Stimulated activated CD4-positive, alpha-beta T cell treated with anti-CD3 and anti-CD28 coated beads, TNF-alpha, amount 100 ng/mL, for 24 hours (primary cell): ENCODE data around the gene PFDN1.
"Not testable (repeated sequence)": the region's sequence is repeated elsewhere in the genome, so short reads cannot be mapped to it uniquely, and the experiment has no call there.

Experiments used
- DNase-seq, 3 experiments: peaks; one replicate each; pipeline ENCODE4 v3.0.0-alpha.2; 2020; ENCODE audit warnings: low read depth in 3 of 3

Gene PFDN1

DNA sequence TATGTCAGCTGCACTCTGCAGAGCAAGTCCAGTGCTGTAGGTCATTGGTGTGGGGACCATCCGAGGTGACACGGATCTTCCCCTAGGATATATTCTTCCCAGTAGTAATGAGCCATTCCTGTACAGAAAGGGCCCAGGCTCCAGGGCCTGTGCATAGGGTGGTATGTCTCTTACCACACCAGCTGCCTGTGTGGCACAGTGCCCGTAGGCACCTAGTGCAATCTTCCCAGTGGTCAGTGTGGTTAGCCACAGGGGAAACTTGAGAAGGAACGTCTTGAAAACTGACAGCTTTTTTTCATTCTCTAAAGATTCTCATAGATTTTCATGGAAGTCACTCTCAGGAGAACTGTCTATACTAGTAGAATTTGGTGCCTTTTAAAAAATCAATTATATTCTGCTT is 88.1 kb downstream of the PFDN1 start:
- no peak for DNase-seq

- no peak for DNase-seq
Measured at GRCh38 chr5:140213370-140213983, 89.4 kb downstream of the PFDN1 start.

DNA sequence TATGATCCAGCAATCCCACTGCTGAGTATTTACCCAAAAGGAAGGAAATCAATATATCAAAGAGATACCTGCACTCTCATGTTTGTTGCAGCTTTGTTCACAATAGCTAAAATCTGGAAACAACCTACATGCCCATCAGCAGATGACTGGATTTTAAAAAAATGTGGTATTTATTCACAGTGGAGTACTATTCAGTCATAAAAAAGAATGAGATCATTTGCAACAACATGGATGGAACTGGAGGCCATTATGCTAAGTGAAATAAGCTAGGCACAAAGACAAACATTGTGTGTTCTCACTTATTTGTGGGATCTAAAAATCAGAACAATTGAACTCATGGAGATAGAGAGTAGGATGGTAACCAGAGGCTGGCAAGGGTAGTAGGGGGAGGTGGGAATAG is 94.8 kb downstream of the PFDN1 start:
- DNase-seq, result no peak

GRCh38 chr5:140207250-140207964 is 95.5 kb downstream of the PFDN1 start:
- DNase-seq, result no peak

DNA sequence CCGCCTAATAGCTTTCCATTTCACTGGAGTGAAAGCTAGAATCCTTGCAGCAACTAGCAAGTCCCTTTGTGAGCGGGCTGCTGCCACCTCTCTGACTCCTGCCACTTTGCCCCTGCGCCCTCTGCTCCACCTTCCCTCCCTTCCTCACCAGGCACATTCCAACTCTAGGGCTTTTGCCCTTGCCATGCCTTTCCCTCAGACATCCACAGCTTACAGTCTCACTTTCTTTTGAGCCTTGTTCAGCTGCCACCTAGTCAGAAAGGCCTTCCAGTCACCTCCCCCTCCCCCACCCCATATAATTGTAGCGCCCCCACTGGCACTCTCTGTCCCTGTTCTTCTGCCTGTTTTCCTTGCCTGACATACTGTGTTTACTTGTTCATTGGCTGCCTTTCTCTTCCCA is 96.9 kb downstream of the PFDN1 start:
- no peak for DNase-seq

- DNase-seq, result no peak
Measured at GRCh38 chr5:140205216-140205615, 97.7 kb downstream of the PFDN1 start.

DNA sequence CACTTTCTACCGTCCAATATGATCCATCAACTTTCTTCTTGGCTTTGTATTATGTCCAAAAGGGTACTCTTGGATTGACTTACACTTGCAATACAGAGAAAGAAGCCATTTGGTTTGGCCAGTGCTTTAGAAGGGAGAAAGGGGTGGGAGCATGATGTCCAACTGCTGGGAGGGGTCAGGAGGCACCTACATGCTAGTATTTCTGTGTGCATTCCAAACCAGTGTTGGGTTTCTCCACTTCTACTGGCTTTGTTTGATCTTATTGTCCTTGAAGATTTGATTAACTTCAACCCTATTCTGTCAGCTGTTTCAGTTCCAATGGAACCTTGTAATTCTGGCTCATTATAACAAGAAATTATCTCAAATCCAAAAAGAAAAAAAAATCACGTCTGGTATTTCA is 100.3 kb downstream of the PFDN1 start:
- no peak for DNase-seq

- no peak for DNase-seq
Measured at GRCh38 chr5:140202078-140202477, 100.8 kb downstream of the PFDN1 start.

- not testable (repeated sequence) for DNase-seq
Measured at GRCh38 chr5:140198915-140199314, 104.0 kb downstream of the PFDN1 start.

GRCh38 chr5:140197023-140197422 is 105.9 kb downstream of the PFDN1 start:
- no peak for DNase-seq

GRCh38 chr5:140196115-140196814 is 106.6 kb downstream of the PFDN1 start:
- DNase-seq, result no peak
